ENCODE measurements around the gene DERA.

DNA sequence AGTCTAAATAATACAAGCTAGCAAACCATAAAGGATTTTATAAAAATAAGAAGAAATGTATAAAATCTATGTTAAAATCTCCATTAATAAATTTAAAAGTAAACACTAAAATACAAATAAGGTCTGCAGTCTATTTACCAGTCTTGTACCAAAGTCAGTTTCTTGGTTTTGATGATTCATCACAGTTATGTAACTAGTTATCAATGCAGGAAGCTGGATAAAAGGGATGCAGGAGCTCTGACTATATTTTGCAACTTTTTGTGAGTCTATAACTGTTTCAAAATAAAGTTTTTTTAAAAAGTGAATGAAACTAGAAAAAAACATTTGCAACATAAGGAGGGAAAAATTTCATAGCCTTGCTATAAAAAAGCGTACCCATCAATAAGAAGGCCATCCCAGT, 151.5 kb downstream of the DERA start:
- TF ChIP-seq POLR2A (IDR thresholded peaks at IDR 0.05), result no peak
- TF ChIP-seq, protein P1, sequence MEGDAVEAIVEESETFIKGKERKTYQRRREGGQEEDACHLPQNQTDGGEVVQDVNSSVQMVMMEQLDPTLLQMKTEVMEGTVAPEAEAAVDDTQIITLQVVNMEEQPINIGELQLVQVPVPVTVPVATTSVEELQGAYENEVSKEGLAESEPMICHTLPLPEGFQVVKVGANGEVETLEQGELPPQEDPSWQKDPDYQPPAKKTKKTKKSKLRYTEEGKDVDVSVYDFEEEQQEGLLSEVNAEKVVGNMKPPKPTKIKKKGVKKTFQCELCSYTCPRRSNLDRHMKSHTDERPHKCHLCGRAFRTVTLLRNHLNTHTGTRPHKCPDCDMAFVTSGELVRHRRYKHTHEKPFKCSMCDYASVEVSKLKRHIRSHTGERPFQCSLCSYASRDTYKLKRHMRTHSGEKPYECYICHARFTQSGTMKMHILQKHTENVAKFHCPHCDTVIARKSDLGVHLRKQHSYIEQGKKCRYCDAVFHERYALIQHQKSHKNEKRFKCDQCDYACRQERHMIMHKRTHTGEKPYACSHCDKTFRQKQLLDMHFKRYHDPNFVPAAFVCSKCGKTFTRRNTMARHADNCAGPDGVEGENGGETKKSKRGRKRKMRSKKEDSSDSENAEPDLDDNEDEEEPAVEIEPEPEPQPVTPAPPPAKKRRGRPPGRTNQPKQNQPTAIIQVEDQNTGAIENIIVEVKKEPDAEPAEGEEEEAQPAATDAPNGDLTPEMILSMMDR (IDR thresholded peaks at IDR 0.05), result no peak

Measured in vagina (tissue), 2 donors.